ENCODE results near the gene IFI27L1.

IFI27L1 gene

DNA sequence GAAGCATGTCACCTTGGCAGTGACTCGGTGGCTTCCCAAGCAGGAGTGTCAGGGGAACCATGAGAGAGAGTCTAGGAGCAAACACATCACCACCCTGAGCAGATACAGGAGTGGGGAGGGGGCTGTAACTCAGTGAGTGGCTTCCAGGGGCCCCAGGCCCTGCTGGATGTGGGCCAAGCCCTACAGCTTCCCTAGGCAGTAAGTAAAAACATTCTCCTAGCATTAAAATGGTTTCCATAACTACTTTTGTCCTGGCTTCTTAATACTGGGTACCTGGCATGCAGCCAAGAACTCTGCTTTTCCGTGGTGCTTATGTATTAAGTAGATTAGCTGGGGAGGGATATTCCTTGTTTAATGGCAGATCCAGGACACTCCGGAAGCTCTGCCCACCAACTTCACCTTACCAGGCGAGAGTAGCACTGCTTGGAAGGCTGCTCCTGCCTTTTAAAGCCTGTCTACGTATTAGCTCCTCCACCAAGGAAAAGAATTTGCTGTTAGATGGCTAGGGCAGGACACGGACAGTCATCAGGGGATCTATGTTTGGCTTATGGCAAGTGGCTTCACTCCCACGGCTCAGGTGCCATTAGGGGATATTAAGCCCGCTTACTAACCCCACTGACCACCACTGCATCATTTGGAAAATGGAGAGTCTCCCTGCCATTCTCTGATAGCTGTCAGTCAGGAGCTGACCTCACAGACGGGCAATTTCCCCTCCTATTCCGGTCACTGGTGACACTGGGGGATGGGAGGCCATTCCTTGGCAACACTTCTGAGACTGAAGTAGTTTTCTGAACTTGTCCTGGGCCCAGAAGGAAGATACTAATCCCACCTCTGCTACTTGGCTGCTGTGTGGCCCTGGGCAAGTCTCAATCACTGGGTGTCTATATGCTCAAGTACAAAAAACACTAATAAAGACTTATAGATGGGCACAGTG lies 32.2 kb upstream of the IFI27L1 start:
- TF ChIP-seq, protein P1, sequence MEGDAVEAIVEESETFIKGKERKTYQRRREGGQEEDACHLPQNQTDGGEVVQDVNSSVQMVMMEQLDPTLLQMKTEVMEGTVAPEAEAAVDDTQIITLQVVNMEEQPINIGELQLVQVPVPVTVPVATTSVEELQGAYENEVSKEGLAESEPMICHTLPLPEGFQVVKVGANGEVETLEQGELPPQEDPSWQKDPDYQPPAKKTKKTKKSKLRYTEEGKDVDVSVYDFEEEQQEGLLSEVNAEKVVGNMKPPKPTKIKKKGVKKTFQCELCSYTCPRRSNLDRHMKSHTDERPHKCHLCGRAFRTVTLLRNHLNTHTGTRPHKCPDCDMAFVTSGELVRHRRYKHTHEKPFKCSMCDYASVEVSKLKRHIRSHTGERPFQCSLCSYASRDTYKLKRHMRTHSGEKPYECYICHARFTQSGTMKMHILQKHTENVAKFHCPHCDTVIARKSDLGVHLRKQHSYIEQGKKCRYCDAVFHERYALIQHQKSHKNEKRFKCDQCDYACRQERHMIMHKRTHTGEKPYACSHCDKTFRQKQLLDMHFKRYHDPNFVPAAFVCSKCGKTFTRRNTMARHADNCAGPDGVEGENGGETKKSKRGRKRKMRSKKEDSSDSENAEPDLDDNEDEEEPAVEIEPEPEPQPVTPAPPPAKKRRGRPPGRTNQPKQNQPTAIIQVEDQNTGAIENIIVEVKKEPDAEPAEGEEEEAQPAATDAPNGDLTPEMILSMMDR (IDR thresholded peaks at IDR 0.05; ENCODE audit: low read depth, low read length) = no peak
- no peak overlapping the region for H3K4me3 ChIP-seq (ENCODE audit: low read depth, low read length)

DNA sequence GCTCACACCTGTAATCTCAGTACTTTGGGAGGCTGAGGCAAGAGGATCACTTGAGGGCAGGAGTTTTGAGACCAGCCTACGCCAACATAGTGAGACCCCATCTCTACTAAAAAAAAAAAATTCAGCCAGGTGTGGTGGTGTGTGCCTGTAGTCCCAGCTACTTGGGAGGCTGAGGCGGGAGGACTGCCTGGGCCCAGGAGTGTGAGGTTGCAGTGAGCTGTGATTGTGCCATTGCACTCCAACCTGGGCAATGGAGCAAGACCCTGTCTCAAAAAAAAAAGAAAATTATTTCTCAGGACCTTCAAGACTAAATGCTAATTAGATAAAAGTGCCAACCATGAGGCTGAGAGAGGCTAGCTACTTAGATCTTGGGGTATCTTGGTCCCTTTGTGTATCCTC lies 31.5 kb upstream of the IFI27L1 start:
- no peak overlapping the region for H3K4me3 ChIP-seq (ENCODE audit: low read depth, low read length)
- TF ChIP-seq, protein P1 (IDR thresholded peaks at IDR 0.05; ENCODE audit: low read depth, low read length) = no peak

DNA sequence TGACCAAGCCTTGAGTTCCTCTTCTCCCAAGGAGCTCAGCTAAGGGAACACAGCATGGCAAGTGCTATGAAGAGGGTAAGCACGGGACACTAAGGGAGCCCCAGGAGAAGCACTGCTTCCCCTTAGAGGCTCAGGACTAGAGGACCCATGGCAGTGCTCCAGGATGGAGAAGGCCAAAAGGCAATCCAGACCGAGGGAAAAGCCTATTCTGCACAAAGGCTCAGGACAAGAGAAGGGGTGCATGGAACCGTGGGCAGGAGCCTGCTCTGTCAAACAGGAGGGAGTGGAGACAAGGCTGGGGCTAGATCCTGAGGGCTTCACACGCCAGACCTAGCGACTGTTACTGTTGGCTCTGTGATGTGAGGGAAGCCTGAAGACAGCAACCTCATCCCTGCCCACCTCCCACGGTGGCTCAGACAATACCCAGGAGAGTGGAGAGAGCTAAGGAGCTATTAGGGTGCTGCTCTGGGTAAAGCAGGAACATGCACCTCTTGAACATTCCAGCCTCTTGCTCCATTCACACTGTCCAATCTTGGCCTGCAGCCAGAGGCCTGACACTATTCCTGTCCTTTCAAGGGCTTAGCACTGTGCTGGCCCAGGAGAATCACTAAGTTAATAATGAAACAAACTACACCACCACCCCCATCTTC lies 30.8 kb upstream of the IFI27L1 start:
- TF ChIP-seq, protein P1 (IDR thresholded peaks at IDR 0.05; ENCODE audit: low read depth, low read length) = no peak
- no peak overlapping the region for H3K4me3 ChIP-seq (ENCODE audit: low read depth, low read length)

DNA sequence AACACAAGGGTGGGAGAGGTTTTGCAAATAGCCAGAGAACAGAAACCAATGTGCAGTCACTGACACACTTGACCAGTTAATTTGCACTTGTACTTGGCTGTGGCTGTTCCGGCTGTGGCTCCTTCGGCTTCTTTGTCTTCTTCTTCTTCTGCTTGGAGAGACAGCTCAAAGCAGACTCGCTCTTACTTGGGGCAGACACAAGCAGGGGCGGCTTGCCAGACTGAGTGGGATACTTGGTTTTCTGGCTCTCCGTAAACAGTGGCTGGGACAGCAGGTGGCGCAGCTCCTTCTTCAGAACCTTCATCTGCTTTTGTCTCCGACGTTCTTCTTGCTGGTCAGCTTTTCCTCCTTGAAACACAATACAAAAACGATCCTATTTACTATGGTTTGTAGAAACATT lies 30.0 kb upstream of the IFI27L1 start:
- no peak overlapping the region for H3K4me3 ChIP-seq (ENCODE audit: low read depth, low read length)
- TF ChIP-seq, protein P1 (IDR thresholded peaks at IDR 0.05; ENCODE audit: low read depth, low read length) = no peak

DNA sequence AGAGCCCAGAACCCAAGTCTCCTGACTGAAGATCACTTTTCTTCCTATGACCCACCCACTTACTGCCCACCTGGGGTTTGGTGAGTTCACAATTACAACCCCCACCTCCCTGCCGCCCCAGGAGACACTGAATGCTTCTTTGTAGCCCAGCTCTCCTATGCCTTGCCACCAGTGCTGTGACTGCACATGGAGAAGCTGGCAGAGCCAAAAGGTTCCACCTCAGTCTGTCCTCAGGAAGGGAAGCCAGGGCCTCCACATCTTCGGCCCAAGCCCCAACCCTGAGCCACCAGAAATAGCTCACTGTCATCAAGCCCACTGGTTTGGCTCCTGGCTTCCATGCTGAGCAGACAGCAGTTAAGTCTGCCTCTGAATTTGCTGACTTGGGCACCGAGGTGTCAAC lies 29.3 kb upstream of the IFI27L1 start:
- no peak overlapping the region for H3K4me3 ChIP-seq (ENCODE audit: low read depth, low read length)
- TF ChIP-seq, protein P1 (IDR thresholded peaks at IDR 0.05; ENCODE audit: low read depth, low read length) = no peak

DNA sequence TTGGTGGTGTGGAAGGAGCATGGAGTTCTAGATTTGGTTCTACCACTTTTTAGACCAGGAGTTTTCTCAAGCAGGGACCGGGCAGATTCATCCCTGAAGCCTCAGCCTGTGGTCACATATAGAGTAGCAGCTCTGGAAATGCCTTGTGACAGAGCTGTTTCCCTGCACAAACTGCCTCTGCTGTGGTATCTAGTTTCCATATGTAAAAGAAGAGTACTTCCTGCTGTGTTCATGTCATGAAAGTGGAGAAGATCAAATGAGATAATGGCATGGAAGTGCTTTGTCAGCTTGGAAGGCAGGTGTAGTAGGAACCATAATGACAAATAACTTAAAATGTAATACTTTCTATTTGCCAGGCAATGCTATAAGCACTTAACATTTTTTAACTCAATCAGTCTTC lies 28.9 kb upstream of the IFI27L1 start:
- H3K4me3 ChIP-seq (ENCODE audit: low read depth, low read length) = no peak overlapping the region
- TF ChIP-seq, protein P1 (IDR thresholded peaks at IDR 0.05; ENCODE audit: low read depth, low read length) = no peak

DNA sequence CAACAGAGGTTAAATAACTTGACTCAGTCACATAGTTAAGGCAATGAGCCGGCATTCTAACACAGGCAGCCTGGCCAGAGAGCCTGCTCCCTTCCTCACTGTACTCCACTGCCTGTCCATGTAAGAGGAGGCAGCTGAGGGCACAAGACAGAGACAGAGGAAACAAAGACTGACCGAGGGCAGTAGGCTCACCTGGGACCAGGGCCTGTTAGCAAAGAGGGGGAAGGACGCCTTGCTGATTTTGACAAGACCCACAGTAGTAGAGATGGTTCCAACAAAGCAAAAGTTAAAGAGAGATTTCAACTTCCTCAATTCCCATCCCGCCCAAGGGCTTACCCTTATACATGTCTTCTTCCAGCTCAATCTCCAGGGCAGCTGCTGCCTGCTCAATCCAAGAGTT lies 28.4 kb upstream of the IFI27L1 start:
- H3K4me3 ChIP-seq (ENCODE audit: low read depth, low read length) = no peak overlapping the region
- TF ChIP-seq, protein P1 (IDR thresholded peaks at IDR 0.05; ENCODE audit: low read depth, low read length) = no peak

Data from WI38 (cell line).